Measurements from ENCODE around the gene SERPINB6. TPM values are rescaled to one million over a fixed set of nuclear protein-coding genes. Genes with fewer than 3 reads are reported as not detected.

SERPINB6 gene
- total and polyA plus RNA-seq, 9 of the 15 experiments (the other 6 are each of a cell fraction or from before 2014, with no cell fraction given): 86.6 to 211 (median 143) TPM

DNA sequence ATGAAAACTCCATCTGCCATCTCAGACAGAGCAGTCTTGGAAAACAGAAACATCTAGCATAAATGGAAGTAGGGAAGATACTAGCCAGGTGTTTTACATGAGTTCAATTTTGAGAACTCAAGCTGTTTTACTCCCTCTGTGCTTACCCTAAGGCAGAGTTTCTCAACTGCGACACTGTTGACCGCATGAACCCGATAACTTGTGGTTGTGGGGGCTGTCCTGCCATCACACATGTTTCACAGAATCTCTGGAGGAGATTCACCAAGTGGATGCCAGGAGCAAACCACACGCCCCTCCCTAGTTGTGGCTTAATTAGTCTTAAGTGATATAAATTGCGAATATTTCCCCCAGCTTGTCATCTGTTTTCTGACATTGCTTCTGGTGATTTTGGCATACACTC lies 2.3 kb upstream of the SERPINB6 start (continued):
- TF ChIP-seq, protein P1, sequence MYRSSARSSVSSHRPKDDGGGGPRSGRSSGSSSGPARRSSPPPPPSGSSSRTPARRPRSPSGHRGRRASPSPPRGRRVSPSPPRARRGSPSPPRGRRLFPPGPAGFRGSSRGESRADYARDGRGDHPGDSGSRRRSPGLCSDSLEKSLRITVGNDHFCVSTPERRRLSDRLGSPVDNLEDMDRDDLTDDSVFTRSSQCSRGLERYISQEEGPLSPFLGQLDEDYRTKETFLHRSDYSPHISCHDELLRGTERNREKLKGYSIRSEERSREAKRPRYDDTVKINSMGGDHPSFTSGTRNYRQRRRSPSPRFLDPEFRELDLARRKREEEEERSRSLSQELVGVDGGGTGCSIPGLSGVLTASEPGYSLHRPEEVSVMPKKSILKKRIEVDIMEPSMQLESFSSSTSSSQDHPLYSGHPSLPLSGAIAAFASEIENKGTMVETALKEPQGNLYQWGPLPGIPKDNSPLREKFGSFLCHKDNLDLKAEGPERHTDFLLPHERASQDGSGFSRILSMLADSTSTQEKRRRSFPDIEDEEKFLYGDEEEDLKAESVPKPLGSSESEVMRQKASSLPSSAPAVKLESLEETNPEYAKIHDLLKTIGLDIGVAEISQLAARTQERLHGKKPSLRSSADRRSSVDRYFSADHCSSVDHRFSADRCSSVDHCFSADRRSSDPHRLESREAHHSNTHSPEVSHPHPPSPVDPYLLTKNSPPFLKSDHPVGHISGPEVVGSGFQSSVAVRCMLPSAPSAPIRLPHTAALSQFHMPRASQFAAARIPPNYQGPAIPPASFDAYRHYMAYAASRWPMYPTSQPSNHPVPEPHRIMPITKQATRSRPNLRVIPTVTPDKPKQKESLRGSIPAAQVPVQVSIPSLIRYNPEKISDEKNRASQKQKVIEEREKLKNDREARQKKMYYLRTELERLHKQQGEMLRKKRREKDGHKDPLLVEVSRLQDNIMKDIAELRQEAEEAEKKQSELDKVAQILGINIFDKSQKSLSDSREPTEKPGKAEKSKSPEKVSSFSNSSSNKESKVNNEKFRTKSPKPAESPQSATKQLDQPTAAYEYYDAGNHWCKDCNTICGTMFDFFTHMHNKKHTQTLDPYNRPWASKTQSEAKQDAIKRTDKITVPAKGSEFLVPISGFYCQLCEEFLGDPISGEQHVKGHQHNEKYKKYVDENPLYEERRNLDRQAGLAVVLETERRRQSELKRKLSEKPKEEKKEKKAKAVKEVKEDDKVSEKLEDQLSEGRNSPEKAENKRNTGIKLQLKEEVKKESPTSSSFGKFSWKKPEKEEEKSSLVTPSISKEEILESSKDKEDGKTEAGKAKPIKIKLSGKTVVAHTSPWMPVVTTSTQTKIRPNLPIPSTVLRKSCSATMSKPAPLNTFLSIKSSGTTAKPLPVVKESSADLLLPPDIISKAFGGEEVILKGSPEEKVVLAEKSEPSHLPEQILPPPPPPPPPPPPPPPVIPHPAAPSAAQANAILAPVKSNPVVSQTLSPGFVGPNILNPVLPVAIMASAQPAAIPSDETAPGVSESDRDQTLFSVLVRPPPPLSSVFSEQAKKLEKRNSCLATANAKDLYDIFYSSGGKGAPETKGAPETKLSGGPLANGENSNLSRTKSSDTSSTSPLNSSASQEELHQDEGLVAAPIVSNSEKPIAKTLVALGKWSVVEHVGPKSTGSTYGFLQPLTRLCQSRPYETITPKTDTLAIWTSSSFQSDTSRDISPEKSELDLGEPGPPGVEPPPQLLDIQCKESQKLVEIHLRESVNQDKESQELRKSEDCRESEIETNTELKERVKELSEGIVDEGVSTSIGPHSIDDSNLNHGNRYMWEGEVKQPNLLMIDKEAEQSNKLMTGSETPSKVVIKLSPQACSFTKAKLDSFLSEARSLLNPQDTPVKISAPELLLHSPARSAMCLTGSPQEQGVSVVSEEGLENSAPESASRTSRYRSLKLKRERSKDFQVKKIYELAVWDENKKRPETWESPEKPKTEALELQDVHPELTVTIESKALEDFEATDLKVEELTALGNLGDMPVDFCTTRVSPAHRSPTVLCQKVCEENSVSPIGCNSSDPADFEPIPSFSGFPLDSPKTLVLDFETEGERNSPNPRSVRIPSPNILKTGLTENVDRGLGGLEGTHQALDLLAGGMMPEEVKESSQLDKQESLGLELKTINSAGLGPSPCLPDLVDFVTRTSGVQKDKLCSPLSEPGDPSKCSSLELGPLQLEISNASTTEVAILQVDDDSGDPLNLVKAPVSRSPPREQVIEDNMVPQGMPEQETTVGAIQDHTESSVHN (IDR thresholded peaks at IDR 0.05; ENCODE audit: borderline replicate concordance in 1 of 2, low read depth in 1 of 2): no peak
- TF ChIP-seq ZNF174 (CRISPR knock-in tag; IDR thresholded peaks at IDR 0.05) (no peak), NR1H2 (CRISPR knock-in tag; IDR thresholded peaks at IDR 0.05) (no peak), ZNF589 (CRISPR knock-in tag; IDR thresholded peaks at IDR 0.05; ENCODE audit: low read depth) (no peak), FOXM1 (IDR thresholded peaks at IDR 0.05; ENCODE audit: low read depth) (no peak), FOXM1 (CRISPR knock-in tag; IDR thresholded peaks at IDR 0.05; ENCODE audit: low read depth) (no peak), SMARCA4 (IDR thresholded peaks at IDR 0.05) (peak; percentile 51; the same call in 1 of the 2 replicates), EP300 (IDR thresholded peaks at IDR 0.05; ENCODE audit: low read length) (no peak), ZNF217 (CRISPR knock-in tag; IDR thresholded peaks at IDR 0.05) (no peak), HIVEP1 (CRISPR knock-in tag; IDR thresholded peaks at IDR 0.05) (no peak), ZNF75A (CRISPR knock-in tag; IDR thresholded peaks at IDR 0.05) (no peak), CBFA2T3 (IDR thresholded peaks at IDR 0.05) (peak; percentile 69), SNRNP70 (optimal IDR thresholded peaks at IDR 0.05; ENCODE audit: low read depth, low read length) (no peak), TCF3 (CRISPR knock-in tag; IDR thresholded peaks at IDR 0.05) (peak; percentile 54), ZZZ3 (IDR thresholded peaks at IDR 0.05) (no peak), TEAD4 (IDR thresholded peaks at IDR 0.05; ENCODE audit: low read length) (peak; percentile 76), TEAD4 (CRISPR knock-in tag; IDR thresholded peaks at IDR 0.05; ENCODE audit: borderline replicate concordance) (no peak)
- TF ChIP-seq, protein P2, sequence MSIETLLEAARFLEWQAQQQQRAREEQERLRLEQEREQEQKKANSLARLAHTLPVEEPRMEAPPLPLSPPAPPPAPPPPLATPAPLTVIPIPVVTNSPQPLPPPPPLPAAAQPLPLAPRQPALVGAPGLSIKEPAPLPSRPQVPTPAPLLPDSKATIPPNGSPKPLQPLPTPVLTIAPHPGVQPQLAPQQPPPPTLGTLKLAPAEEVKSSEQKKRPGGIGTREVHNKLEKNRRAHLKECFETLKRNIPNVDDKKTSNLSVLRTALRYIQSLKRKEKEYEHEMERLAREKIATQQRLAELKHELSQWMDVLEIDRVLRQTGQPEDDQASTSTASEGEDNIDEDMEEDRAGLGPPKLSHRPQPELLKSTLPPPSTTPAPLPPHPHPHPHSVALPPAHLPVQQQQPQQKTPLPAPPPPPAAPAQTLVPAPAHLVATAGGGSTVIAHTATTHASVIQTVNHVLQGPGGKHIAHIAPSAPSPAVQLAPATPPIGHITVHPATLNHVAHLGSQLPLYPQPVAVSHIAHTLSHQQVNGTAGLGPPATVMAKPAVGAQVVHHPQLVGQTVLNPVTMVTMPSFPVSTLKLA (conservative IDR thresholded peaks at IDR 0.05): 0 out of 4 replicates have a peak, but pooled peaks of 1 of the 2 experiments have one; percentile 38
- TF ChIP-seq, protein P3, sequence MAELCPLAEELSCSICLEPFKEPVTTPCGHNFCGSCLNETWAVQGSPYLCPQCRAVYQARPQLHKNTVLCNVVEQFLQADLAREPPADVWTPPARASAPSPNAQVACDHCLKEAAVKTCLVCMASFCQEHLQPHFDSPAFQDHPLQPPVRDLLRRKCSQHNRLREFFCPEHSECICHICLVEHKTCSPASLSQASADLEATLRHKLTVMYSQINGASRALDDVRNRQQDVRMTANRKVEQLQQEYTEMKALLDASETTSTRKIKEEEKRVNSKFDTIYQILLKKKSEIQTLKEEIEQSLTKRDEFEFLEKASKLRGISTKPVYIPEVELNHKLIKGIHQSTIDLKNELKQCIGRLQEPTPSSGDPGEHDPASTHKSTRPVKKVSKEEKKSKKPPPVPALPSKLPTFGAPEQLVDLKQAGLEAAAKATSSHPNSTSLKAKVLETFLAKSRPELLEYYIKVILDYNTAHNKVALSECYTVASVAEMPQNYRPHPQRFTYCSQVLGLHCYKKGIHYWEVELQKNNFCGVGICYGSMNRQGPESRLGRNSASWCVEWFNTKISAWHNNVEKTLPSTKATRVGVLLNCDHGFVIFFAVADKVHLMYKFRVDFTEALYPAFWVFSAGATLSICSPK (IDR thresholded peaks at IDR 0.05; ENCODE audit: borderline replicate concordance): no peak

Data from K562 (cell line).